Nephron progenitor cell (in vitro differentiated cells): ENCODE data around the gene ALS2CL.

Experiments used
- DNase-seq: peaks from one replicate; pipeline ENCODE4 v3.0.0; 2021
- H3K27ac Mint-ChIP-seq: 2 replicates; pipeline ENCODE4 v1.8.0; 2021; ENCODE audit warnings: mild to moderate bottlenecking, moderate library complexity, mixed read lengths
- H3K27me3 Mint-ChIP-seq: 2 replicates; pipeline ENCODE4 v1.8.0; 2021; ENCODE audit warnings: mild to moderate bottlenecking, low read depth, mixed read lengths; ENCODE audit not compliant: poor library complexity
- H3K36me3 Mint-ChIP-seq: 2 replicates; pipeline ENCODE4 v1.8.0; 2021; ENCODE audit warnings: low read depth, mixed read lengths
- H3K4me1 Mint-ChIP-seq: 2 replicates; pipeline ENCODE4 v1.8.0; 2021; ENCODE audit warnings: mixed read lengths
- H3K4me3 Mint-ChIP-seq: 2 replicates; pipeline ENCODE4 v1.8.0; 2021; ENCODE audit warnings: mild to moderate bottlenecking, moderate library complexity, mixed read lengths
- H3K9me3 Mint-ChIP-seq: 2 replicates; pipeline ENCODE4 v1.8.0; 2021; ENCODE audit warnings: mild to moderate bottlenecking, moderate library complexity, mixed read lengths
- TF ChIP-seq, protein P1 (sequence below): fragments of 200-600 bp; sonication (generic); IDR thresholded peaks from 2 replicates; pipeline ENCODE4 v1.5.0; 2021; ENCODE audit warnings: antibody characterized with exemption

The ALS2CL gene

GRCh38 chr3:46725621-46726314 is 32.3 kb upstream of the ALS2CL start:
- DNase-seq: no peak
- H3K27ac Mint-ChIP-seq: no peak overlapping the region
- no peaks in the 10 kb centered on the region for H3K9me3 Mint-ChIP-seq
- H3K4me3 Mint-ChIP-seq: no peak overlapping the region
- H3K36me3 Mint-ChIP-seq: no peaks in the 10 kb centered on the region
- no peaks in the 10 kb centered on the region for H3K27me3 Mint-ChIP-seq
- TF ChIP-seq, protein P1, sequence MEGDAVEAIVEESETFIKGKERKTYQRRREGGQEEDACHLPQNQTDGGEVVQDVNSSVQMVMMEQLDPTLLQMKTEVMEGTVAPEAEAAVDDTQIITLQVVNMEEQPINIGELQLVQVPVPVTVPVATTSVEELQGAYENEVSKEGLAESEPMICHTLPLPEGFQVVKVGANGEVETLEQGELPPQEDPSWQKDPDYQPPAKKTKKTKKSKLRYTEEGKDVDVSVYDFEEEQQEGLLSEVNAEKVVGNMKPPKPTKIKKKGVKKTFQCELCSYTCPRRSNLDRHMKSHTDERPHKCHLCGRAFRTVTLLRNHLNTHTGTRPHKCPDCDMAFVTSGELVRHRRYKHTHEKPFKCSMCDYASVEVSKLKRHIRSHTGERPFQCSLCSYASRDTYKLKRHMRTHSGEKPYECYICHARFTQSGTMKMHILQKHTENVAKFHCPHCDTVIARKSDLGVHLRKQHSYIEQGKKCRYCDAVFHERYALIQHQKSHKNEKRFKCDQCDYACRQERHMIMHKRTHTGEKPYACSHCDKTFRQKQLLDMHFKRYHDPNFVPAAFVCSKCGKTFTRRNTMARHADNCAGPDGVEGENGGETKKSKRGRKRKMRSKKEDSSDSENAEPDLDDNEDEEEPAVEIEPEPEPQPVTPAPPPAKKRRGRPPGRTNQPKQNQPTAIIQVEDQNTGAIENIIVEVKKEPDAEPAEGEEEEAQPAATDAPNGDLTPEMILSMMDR: no peak
- H3K4me1 Mint-ChIP-seq: no peaks in the 10 kb centered on the region

- TF ChIP-seq, protein P1: no peak
- no peaks in the 10 kb centered on the region for H3K9me3 Mint-ChIP-seq
- H3K36me3 Mint-ChIP-seq: no peaks in the 10 kb centered on the region
- no peak overlapping the region for H3K27ac Mint-ChIP-seq
- H3K4me3 Mint-ChIP-seq: no peak overlapping the region
- no peaks in the 10 kb centered on the region for H3K27me3 Mint-ChIP-seq
- H3K4me1 Mint-ChIP-seq: peaks cover 5% of the 10 kb centered on the region
- no peak for DNase-seq
Observed at GRCh38 chr3:46724424-46724823, 30.9 kb upstream of the ALS2CL start.

- H3K9me3 Mint-ChIP-seq: no peaks in the 10 kb centered on the region
- TF ChIP-seq, protein P1: no peak
- no peak for DNase-seq
- H3K4me1 Mint-ChIP-seq: peaks cover 11% of the 10 kb centered on the region
- no peak overlapping the region for H3K4me3 Mint-ChIP-seq
- H3K36me3 Mint-ChIP-seq: no peaks in the 10 kb centered on the region
- no peak overlapping the region for H3K27ac Mint-ChIP-seq
- no peaks in the 10 kb centered on the region for H3K27me3 Mint-ChIP-seq
Observed at GRCh38 chr3:46722443-46722842, 29.0 kb upstream of the ALS2CL start.

DNA sequence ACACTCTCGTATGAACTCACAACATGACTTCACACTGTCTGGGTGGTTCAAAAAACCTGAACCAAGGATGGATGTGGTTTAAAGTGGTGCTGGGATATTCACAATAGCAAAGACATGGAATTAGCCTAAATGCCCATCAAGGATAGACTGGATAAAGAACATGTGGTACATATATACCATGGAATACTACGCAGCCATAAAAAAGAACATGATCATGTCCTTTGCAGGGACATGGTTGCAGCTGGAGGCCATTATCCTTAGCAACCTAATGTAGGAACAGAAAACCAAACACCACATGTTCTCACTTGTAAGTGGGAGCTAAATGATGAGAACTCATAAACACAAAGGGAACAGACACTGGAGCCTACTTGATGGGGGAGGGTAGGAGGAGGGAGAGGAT is 27.5 kb upstream of the ALS2CL start:
- peaks cover 11% of the 10 kb centered on the region for H3K4me1 Mint-ChIP-seq
- no peak overlapping the region for H3K4me3 Mint-ChIP-seq
- TF ChIP-seq, protein P1: no peak
- no peaks in the 10 kb centered on the region for H3K36me3 Mint-ChIP-seq
- no peak overlapping the region for H3K27ac Mint-ChIP-seq
- no peak for DNase-seq
- no peaks in the 10 kb centered on the region for H3K9me3 Mint-ChIP-seq
- H3K27me3 Mint-ChIP-seq: peaks cover under 1% of the 10 kb centered on the region

DNA sequence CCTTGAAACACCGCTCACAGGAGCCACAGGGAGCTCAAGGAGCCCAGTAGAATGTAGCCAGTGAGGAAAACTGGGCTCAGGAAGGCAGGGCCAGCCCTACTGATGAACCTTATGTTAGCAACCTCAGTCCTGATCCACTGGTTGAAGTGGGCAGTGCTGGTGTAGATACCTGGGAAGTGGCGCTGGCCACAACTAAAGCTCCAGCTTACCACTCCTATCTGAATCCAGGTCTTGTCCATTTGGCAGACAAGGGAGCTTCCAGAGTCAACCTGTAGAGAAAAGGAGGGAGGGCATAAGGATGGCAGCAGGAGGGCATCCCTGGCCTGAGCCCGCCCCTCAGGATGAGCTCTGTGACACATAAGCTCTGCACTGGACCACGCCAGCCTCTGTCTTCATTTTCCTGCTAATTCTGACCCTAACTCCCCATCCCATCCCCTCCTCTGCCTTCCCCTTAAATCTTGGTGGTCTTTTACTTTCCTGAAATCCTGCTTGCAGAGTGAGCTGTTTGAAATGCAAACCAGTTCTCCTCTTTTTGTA is 26.3 kb upstream of the ALS2CL start:
- H3K4me3 Mint-ChIP-seq: no peak overlapping the region
- H3K27ac Mint-ChIP-seq: no peak overlapping the region
- no peak for DNase-seq
- TF ChIP-seq, protein P1: no peak
- H3K9me3 Mint-ChIP-seq: no peaks in the 10 kb centered on the region
- H3K27me3 Mint-ChIP-seq: peaks cover 5% of the 10 kb centered on the region
- peaks cover 15% of the 10 kb centered on the region for H3K4me1 Mint-ChIP-seq
- no peaks in the 10 kb centered on the region for H3K36me3 Mint-ChIP-seq

DNA sequence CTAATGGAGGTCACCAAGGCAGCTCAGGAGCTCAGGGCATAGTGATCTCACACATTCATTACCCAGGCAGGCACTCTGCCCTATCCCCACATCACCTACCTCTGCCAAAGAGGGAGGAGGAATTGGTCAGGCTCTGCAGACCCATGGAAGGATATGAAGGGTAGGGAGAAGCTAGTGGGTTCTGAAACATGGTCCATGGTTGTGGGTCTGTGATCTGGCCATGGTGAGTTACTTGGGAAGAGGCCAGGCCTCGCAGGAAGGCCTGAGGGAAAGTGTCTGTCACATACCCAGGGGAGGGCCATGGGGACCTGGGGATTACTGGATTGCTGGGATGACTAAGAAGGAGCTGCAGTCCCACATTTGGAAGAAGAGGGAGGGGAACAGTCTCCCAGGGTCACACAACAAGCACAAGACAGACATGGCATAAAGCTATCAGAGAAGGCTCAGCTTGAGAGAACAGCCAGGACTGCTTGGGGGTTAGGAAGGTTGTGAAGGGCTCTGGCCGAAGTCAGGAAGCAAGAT is 25.6 kb upstream of the ALS2CL start:
- no peak overlapping the region for H3K27ac Mint-ChIP-seq
- H3K4me1 Mint-ChIP-seq: peaks cover 16% of the 10 kb centered on the region
- H3K4me3 Mint-ChIP-seq: no peak overlapping the region
- DNase-seq: no peak
- no peaks in the 10 kb centered on the region for H3K36me3 Mint-ChIP-seq
- peaks cover 5% of the 10 kb centered on the region for H3K27me3 Mint-ChIP-seq
- TF ChIP-seq, protein P1: no peak
- no peaks in the 10 kb centered on the region for H3K9me3 Mint-ChIP-seq
